HT-29 (cell line): ENCODE measurements around the gene CD151. TPM values are rescaled to one million over a fixed set of nuclear protein-coding genes. Genes with fewer than 3 reads are reported as not detected.
A peak's percentile ranks its signal among the peaks of the same experiment; 100 is the strongest.

Experiments
- DNase-seq: peaks from one replicate; pipeline ENCODE4 v3.0.0-alpha.2; 2015; ENCODE audit warnings: low spot score
- total RNA-seq: library from RNA; depleted of rRNA; stranded (reverse); fragments of >200 nt; shearing (Covaris generic); gene quantifications from 2 replicates; pipeline ENCODE4 v1.2.3, GENCODE V29; 2014

CD151 gene
- total RNA-seq, 1 experiment from 2014 or later = 916 TPM

GRCh38 chr11:813072-813455 is 19.7 kb upstream of the CD151 start:
- no peak for DNase-seq

DNA sequence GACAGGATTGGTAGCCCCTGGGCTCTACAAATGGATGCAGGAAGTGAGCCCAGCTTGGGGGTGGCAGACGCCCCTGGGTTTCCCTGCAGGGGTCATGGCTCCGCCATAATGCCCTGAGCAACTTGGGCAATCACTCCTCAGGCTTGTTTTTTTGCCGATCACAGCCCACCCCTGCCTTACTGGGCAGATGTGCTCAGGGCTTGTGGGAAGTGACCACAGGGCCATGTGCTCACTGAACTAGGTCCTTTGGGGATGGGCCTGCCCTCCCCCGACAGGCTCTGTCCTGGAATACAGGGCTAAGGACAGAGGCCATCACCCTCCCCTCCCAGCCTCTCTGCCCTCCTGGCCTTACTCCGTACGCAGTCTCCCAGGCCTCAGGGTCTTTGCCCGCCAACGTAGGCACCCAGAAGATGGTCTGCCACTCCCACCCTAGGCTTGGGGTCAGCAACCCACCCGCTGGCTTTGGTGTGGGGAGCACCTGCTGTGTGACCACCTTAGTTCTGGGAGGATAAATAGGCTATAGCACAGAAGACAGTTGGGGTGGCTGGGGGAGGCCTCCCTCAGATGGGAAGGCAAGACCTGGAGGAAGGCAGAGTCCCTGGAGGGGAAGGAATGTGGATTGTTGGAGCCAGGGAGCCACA is 19.2 kb upstream of the CD151 start:
- DNase-seq = no peak

GRCh38 chr11:815675-816432 is 16.9 kb upstream of the CD151 start:
- no peak for DNase-seq

GRCh38 chr11:816433-816779 is 16.3 kb upstream of the CD151 start:
- DNase-seq = no peak

GRCh38 chr11:818396-819128 is 14.2 kb upstream of the CD151 start, which contains the start of gene PNPLA2:
Gene PNPLA2 (plus strand): TSS chr11:818914. CDS start chr11:819719, 805 bp downstream.
- peak; percentile 91 for DNase-seq

DNA sequence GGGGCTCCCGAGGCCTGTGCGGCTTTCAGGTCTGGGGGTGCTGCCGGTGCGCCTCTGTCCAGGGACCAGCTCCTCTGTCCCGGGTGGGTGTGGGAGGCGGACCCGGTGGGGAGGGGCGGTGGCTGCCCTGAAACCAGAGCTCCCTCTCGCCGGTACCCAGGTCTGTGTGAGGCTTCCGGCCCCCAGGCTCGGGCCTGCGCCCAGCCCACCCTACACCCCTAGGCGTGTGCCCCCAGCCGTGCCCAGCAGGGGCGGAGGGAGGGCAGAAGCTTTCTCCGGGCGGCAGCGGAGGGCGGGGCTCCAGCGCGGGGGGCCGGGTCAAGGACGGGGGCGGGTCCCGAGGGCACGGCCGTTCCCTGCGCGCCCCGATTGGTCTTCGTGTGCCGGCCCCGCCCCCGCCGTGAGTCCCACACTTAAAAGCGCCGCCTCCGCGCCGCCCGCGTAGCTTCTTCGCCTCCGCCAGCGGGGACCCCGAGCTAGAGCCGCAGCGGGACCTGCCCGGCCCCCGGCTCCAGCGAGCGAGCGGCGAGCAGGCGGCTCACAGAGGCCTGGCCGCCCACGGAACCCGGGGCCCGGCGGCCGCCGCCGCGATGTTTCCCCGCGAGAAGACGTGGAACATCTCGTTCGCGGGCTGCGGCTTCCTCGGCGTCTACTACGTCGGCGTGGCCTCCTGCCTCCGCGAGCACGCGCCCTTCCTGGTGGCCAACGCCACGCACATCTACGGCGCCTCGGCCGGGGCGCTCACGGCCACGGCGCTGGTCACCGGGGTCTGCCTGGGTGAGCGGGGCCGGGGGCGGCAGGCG is 13.4 kb upstream of the CD151 start:
- peak; percentile 94 for DNase-seq

DNA sequence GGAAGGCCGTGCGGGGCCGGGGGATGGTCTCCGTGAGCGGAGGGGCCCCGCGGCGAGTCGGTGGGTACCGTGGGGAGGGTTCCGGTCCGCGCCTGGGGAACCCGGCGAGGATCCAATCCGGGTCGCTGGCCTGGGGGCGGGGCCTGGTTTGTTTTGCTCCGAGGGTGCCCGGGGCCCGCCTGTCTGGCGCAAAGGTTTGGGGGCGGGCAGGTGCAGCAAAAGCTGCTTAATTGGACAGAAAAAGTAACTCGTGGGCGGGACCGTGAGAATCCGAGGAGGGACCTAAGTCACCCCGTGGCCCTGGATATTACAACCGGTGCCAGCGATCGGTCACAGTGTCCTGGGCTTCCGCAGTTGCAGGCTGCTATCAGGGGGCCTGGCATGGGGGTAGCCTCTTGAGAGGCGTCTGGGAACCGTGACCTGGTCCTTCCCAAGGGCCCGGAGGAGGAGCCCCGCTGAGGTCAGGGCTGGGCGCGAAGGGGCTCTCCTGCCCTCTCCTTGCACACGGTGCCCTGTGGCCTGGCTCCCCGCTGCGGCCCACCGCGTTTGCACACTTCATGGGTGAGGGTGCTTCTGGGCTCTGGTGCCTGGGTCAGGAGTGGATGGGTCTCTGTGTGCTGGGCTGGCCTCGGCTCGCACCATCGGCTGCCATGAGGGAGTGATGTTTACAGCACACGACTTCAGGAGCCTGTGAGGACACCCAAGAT is 12.7 kb upstream of the CD151 start:
- peak; percentile 95 for DNase-seq

DNA sequence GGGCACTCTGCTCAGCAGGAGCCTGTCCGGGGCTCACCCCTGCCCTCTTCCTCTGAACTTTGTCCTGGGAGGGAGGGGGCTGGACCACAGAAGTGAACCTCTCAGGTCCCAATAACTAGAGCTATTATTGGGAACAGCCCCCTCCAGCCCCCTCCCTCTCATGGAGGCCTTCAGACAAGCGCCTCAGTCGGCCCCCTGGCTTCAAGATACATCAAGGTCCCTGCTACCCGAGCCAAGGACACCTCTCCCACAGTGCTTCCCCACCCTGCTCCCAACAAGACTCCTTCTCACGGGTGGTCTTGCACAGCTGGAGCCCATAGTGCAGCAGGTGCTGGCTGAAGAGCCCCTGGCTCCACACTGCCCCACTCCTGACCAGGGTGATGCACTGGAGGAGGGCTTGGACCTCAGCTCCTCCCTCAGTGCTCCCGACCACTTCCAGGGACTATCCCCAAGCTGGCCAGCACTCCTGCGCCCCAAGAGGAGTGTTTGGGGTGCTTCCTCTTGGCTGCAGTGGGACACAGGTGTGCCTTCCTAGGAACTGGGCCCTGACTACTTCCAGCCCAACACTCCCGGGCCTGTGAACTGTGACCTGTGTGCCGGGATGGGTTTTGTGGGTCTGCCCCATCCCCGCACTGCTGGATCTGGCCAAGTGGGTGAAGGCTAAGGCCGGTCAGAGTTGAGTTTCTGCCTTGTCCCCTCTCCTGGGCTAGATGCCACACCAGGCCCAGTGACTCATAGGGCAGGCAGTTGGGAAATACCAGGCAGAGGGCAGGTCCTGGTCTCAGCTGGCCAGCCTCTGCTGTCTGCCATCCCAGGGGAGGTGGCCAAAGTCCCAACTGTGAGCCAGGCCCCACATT is 11.9 kb upstream of the CD151 start:
- peak; percentile 93 for DNase-seq

DNA sequence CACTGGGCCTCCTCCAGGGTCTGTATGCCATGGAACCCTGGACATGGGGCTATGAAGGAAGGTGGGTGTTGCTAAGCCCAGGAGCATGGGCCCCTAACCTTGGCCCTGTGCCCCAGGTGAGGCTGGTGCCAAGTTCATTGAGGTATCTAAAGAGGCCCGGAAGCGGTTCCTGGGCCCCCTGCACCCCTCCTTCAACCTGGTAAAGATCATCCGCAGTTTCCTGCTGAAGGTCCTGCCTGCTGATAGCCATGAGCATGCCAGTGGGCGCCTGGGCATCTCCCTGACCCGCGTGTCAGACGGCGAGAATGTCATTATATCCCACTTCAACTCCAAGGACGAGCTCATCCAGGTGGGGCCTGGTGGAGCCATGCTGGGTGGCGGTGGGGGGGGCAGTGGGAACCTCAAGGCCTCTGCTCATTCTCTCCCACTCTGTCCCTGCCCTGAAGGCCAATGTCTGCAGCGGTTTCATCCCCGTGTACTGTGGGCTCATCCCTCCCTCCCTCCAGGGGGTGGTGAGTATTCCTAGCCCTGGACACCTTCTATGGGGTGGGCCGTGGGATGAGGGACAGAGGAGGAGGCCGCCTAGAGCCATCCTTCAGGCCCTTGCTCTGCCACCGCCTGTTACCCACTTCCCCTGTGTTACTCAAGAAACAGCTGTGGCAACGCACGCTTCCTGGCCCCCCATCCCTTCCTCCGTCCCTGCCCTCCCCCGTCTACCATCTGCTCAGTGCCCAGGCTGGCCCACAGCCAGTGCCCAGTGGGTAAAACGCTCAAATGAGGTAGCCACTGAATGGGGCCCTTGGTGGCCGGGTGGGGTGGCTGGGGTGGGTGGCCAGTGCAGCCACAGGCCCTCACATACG is 11.0 kb upstream of the CD151 start:
- DNase-seq = no peak

- no peak for DNase-seq
Measured at GRCh38 chr11:823441-824291, 9.1 kb upstream of the CD151 start.

- peak; percentile 89 for DNase-seq
Measured at GRCh38 chr11:824292-824880, 8.4 kb upstream of the CD151 start.

- peak; percentile 54 for DNase-seq
Measured at GRCh38 chr11:824942-825341, 7.8 kb upstream of the CD151 start.

- DNase-seq = peak; percentile 38
Measured at GRCh38 chr11:825366-826226, 7.2 kb upstream of the CD151 start.

GRCh38 chr11:826227-826621 is 6.5 kb upstream of the CD151 start:
- peak; percentile 25 for DNase-seq

- DNase-seq = no peak
Measured at GRCh38 chr11:826836-827145, 6.0 kb upstream of the CD151 start.

DNA sequence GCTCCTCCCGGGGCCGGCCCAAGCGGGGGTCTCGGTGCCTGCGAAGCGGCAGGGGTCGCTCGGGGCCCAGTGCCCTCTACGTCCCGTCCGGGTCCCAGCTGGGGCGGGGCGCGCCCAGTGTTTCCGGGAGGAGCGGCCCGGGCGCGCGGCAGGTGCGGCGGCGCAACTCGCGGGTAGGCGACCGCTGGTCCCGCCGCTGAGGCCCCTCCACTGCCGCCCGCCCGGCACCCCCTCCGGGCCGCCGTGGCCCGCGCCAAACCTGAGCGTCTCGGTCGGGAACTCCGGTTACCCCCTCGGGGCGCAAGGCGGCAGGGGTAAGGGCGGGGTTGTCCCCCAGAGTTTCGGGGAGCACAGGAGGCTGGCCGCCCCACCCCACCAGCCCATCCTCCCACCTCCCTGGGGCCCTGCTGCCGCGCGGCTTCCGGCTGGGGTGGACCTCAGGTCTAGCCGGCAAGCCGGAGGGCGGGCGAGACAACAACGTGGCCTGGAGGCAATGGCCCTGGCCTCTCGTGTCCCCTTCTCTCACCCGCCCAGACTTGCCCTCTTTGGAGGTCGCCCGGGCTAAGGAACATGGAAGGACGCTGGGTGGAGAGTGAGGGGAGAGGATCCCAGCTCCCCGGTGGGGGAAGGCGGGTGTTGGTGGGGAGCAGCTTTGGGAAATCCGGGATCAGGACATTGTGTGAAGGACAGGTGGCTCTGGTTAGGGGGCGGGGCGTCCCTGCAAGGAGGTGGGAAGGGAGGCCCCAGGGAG is 5.4 kb upstream of the CD151 start:
- DNase-seq = peak; percentile 91

- DNase-seq = no peak
Measured at GRCh38 chr11:827897-828192, 4.9 kb upstream of the CD151 start, which contains the start of gene CRACR2B. Gene CRACR2B (plus strand): TSS chr11:827919. CDS start chr11:828608, 689 bp downstream.
